GM12878 (cell line): Measurements from ENCODE around the gene PPIC. TPM values are rescaled to one million over a fixed set of nuclear protein-coding genes. Genes with fewer than 3 reads are reported as not detected.

ENCODE experiments used
- ATAC-seq: fragments of 200-7000 bp; cut with Tn5 transposase; 3 replicates; pipeline ENCODE4 v1.9.1; 2020; ENCODE audit warnings: mild to moderate bottlenecking, moderate library complexity
- BruUV-seq: library from RNA; stranded (reverse); fragments of 400-500 nt; replicated peaks from 2 replicates; lab custom pipeline; 2021; lab: Mats Ljungman, UMichigan
- CTCF ChIA-PET: fragments of 300-600 bp; sonication (Branson Sonifier 250); formaldehyde crosslinking; extraction: SDS; loops from one replicate; lab custom pipeline; 2021; ENCODE audit warnings: inconsistent platforms; lab: Yijun Ruan, JAX
- POLR2A ChIA-PET: fragments of 350-600 bp; formaldehyde crosslinking; extraction: SDS; loops from one replicate; lab custom pipeline; 2021; ENCODE audit warnings: inconsistent platforms; lab: Charles Lee
- RAD21 ChIA-PET: fragments of 300-600 bp; sonication (Branson Sonifier 250); formaldehyde crosslinking; loops from one replicate; lab custom pipeline; 2023; ENCODE audit warnings: antibody characterized with exemption; ENCODE audit not compliant: unreplicated experiment; lab: Charles Lee
- SMC1A ChIA-PET: fragments of 300-600 bp; sonication (Branson Sonifier 250); formaldehyde crosslinking; loops from one replicate; lab custom pipeline; 2023; ENCODE audit not compliant: unreplicated experiment, uncharacterized antibody; lab: Charles Lee
- DNase-seq: peaks from one replicate; pipeline ENCODE4 v3.0.0-alpha.2; 2011; ENCODE audit warnings: low read depth, low spot score
- FAIRE-seq: peaks from 3 replicates; lab custom pipeline; 2011; peaks lifted over from hg19 to GRCh38; lab: Jason Lieb, UNC
- H2AFZ ChIP-seq: 2 replicates; pipeline ENCODE4 v1.6.0; 2011; ENCODE audit warnings: low read depth, low read length, control low read depth; ENCODE audit not compliant: control insufficient read depth
- H3K27ac ChIP-seq: 2 replicates; pipeline ENCODE4 v1.5.1; 2011; ENCODE audit warnings: control low read depth; ENCODE audit not compliant: control insufficient read depth, insufficient read depth
- H3K27me3 ChIP-seq, 2 experiments: replicated peaks in 1 of 2; 2 replicates each; pipeline versions ENCODE4 v1.6.0 to v1.6.1; 2011; ENCODE audit warnings: low read length in 1 of 2; ENCODE audit not compliant: control insufficient read depth in 2 of 2, insufficient read depth in 2 of 2
- H3K36me3 ChIP-seq, 2 experiments: 2 replicates each; pipeline ENCODE4 v1.5.1; 2011; ENCODE audit warnings: low read length in 1 of 2; ENCODE audit not compliant: control insufficient read depth in 2 of 2, insufficient read depth in 2 of 2
- H3K4me1 ChIP-seq: 2 replicates; pipeline ENCODE4 v1.6.1; 2011; ENCODE audit warnings: mild to moderate bottlenecking, low read length, moderate library complexity, mixed read lengths; ENCODE audit not compliant: control insufficient read depth, insufficient read depth
- H3K4me2 ChIP-seq: 2 replicates; pipeline ENCODE4 v1.6.0; 2011; ENCODE audit warnings: control low read depth; ENCODE audit not compliant: control insufficient read depth, insufficient read depth
- H3K4me3 ChIP-seq: fragments of 200-600 bp; sonication (generic); 2 replicates; pipeline ENCODE4 v1.5.1; 2016
- H3K79me2 ChIP-seq: 2 replicates; pipeline ENCODE4 v1.6.0; 2011; ENCODE audit warnings: low read length; ENCODE audit not compliant: control insufficient read depth, insufficient read depth
- H3K9ac ChIP-seq: 2 replicates; pipeline ENCODE4 v1.8.0; 2011; ENCODE audit warnings: low read length, control low read depth, mixed read lengths; ENCODE audit not compliant: control insufficient read depth, insufficient read depth
- H3K9me3 ChIP-seq: replicated peaks from 3 replicates; pipeline ENCODE4 v1.5.1; 2011; ENCODE audit warnings: mild to moderate bottlenecking, low read length; ENCODE audit not compliant: control insufficient read depth, insufficient read depth
- H4K20me1 ChIP-seq: 2 replicates; pipeline ENCODE4 v1.6.0; 2011; ENCODE audit not compliant: control insufficient read depth, insufficient read depth
- ATF2 ChIP-seq: IDR thresholded peaks from 2 replicates; pipeline ENCODE4 v1.6.1; 2012; ENCODE audit warnings: low read length, inconsistent platforms
- BRCA1 ChIP-seq: IDR thresholded peaks from 2 replicates; pipeline ENCODE4 v1.6.1; 2011; ENCODE audit warnings: low read depth, low read length, improper control_type of control experiment
- CREB1 ChIP-seq: IDR thresholded peaks from 2 replicates; pipeline ENCODE4 v1.6.1; 2012; ENCODE audit warnings: low read depth, mild to moderate bottlenecking, inconsistent platforms
- ELK1 ChIP-seq: IDR thresholded peaks from 2 replicates; pipeline ENCODE4 v1.6.1; 2012; ENCODE audit warnings: low read depth, low read length, improper control_type of control experiment
- HDAC2 ChIP-seq: fragments of 200-600 bp; sonication (generic); IDR thresholded peaks from 2 replicates; pipeline ENCODE4 v1.6.1; 2017
- HDAC6 ChIP-seq: fragments of 200-600 bp; sonication (generic); IDR thresholded peaks from one replicate; pipeline ENCODE4 v1.8.0; 2017; ENCODE audit warnings: antibody characterized with exemption; ENCODE audit not compliant: unreplicated experiment
- IKZF2 ChIP-seq, 2 experiments: fragments of 450-650 bp; IDR thresholded peaks; 2 replicates each; pipeline ENCODE4 v1.6.1; 2017; ENCODE audit warnings: mild to moderate bottlenecking in 2 of 2, moderate library complexity in 2 of 2
- NR2C2 ChIP-seq: IDR thresholded peaks from 2 replicates; pipeline ENCODE4 v1.6.1; 2011; ENCODE audit warnings: borderline replicate concordance, low read depth; ENCODE audit not compliant: control insufficient read depth, insufficient read length
- POLR2A ChIP-seq: IDR thresholded peaks from 2 replicates; pipeline ENCODE4 v1.6.1; 2011; ENCODE audit warnings: low read depth, mild to moderate bottlenecking, low read length
- POLR2AphosphoS5 ChIP-seq: IDR thresholded peaks from 2 replicates; pipeline ENCODE4 v1.6.1; 2011; ENCODE audit warnings: mild to moderate bottlenecking, low read length, inconsistent platforms
- RFX5 ChIP-seq: IDR thresholded peaks from 2 replicates; pipeline ENCODE4 v1.6.1; 2011; ENCODE audit warnings: low read depth, low read length, improper control_type of control experiment
- SMAD1 ChIP-seq: fragments of 450-650 bp; IDR thresholded peaks from 2 replicates; pipeline ENCODE4 v1.6.1; 2018; ENCODE audit warnings: mild to moderate bottlenecking, low read depth; ENCODE audit not compliant: partially characterized antibody
- STAT1 ChIP-seq: fragments of 450-650 bp; conservative IDR thresholded peaks from 2 replicates; pipeline ENCODE4 v1.6.1; 2014; ENCODE audit warnings: antibody characterized with exemption, mild to moderate bottlenecking
- WRNIP1 ChIP-seq: IDR thresholded peaks from 2 replicates; pipeline ENCODE4 v1.6.1; 2011; ENCODE audit warnings: low read depth, low read length, improper control_type of control experiment, borderline replicate concordance
- WGBS: methylation state at CpG from one replicate; pipeline ENCODE4 v1.1.6; 2016; ENCODE audit warnings: low lambda C conversion rate; ENCODE audit not compliant: insufficient replicate concordance, insufficient coverage; ENCODE audit errors: missing lambda C conversion rate; 5-methylcytosine and 5-hydroxymethylcytosine counted together
- in situ Hi-C: fragments of 300-500 bp; cut with MboI; formaldehyde crosslinking; loops from 9 replicates; pipeline ENCODE4 v1.14.3; 2018; ENCODE audit warnings: mixed read lengths
- intact Hi-C: fragments of 100-400 bp; cut with micrococcal nuclease; formaldehyde crosslinking; loops from one replicate; pipeline ENCODE4 v1.14.2; 2022; ENCODE audit not compliant: unreplicated experiment
- polyA plus RNA-seq, 11 experiments: library from polyadenylated mRNA; depleted of rRNA in 4 of 11; unstranded in 6 of 11; stranded (reverse) in 5 of 11; fragments of >200 nt; fragmentation: Nextera tagmentation in 4 of 11; fragmentation: Illumina TruSeq in 1 of 11; extraction: Ambion mirVana in 4 of 11; extraction: Trizol in 1 of 11; gene quantifications; 1 replicate in 1 of 11; 2 replicates in 10 of 11; pipeline versions ENCODE4 v1.2.1 to v1.2.3, GENCODE V29; 2011 to 2016; ENCODE audit warnings: inconsistent platforms in 2 of 11, missing spikeins in 2 of 11, low read depth in 1 of 11
- total RNA-seq, 4 experiments: library from RNA; depleted of rRNA in 3 of 4; stranded (reverse); fragments of >200 nt in 3 of 4; fragmentation: Illumina TruSeq in 1 of 4; extraction: Trizol in 1 of 4; gene quantifications; 2 replicates each; pipeline versions ENCODE4 v1.2.1 to v1.2.3, GENCODE V29; 2013 to 2021

PPIC gene
- total and polyA plus RNA-seq, 10 of the 15 experiments (the other 5 are each of a cell fraction or from before 2014, with no cell fraction given) = 0.12 to 0.21 TPM; not detected in 8

DNA sequence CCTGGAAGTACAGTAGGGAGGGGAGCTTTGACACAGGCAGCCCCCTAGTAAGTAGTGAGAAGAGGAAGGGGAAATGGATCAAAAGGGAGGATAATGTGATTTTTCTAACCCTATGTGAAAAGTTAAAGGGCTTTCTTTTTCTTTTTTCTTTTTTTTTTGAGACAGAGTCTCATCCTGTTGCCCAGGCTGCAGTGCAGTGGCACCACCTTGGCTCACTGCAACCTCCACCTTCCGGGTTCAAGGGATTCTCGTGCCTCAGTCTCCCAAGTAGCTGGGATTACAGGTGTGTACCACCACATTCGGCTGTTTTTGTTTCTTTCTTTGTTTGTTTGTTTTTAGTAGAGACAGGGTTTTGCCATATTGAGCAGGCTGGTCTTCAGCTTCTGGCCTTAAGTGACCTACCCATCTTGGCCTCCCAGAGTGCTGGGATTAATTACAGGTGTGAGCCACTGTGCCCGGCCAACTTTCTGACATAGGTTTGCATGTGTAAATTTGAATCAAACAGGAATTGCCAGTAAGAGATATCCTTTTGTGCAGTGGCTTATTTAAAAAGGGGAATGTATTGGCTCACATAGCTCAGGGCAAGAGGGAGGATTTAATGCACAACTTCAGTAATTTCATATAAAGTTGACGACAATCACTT lies 39.1 kb upstream of the PPIC start (continued):
- TF ChIP-seq ELK1 (no peak), RFX5 (no peak), NR2C2 (no peak), IKZF2 (IDR thresholded peaks at IDR 0.05) (no peak), HDAC6 (no peak)
- TF ChIP-seq, all 136 proteins: peak for 0

- CTCF ChIA-PET = interaction anchor here (0.6 to 0.7 kb wide), 2 partner anchors 96 to 673 kb away, joined by 3 read pairs; no protein-coding TSS in a partner anchor
- SMC1A ChIA-PET = no interaction called here
- Histone ChIP-seq H3K4me2 (no peak overlapping the region), H3K27ac (no peak overlapping the region), H4K20me1 (no peaks in the 10 kb centered on the region), H3K4me1 (no peaks in the 10 kb centered on the region), H3K9ac (no peak overlapping the region), H3K4me3 (no peak overlapping the region), H3K79me2 (no peaks in the 10 kb centered on the region), H3K27me3 (no peaks in the 10 kb centered on the region), H3K36me3 (no peaks in the 10 kb centered on the region), H2AFZ (no peak overlapping the region), H3K9me3 (no peaks in the 10 kb centered on the region)
- no TSS peak for BruUV-seq
- POLR2A ChIA-PET = interaction anchor here (0.7 kb wide), 1 partner anchor 647 kb away, joined by 3 read pairs; no protein-coding TSS in a partner anchor
- RAD21 ChIA-PET = no interaction called here
- in situ Hi-C loops = no loop called here
- 14% methylated on average over 1 of the region's 1 CpG for WGBS
- ATAC-seq (no peak), FAIRE-seq (no peak), DNase-seq (no peak)
- TF ChIP-seq HDAC2 (no peak), WRNIP1 (no peak), POLR2A (no peak), POLR2AphosphoS5 (no peak), CREB1 (no peak), STAT1 (no peak), RFX5 (no peak), ATF2 (no peak), SMAD1 (no peak), BRCA1 (no peak)
- intact Hi-C loops = no loop called here
Measured at GRCh38 chr5:123068368-123068938, 31.9 kb upstream of the PPIC start.
